ENCODE results near the gene RPSA.

DNA sequence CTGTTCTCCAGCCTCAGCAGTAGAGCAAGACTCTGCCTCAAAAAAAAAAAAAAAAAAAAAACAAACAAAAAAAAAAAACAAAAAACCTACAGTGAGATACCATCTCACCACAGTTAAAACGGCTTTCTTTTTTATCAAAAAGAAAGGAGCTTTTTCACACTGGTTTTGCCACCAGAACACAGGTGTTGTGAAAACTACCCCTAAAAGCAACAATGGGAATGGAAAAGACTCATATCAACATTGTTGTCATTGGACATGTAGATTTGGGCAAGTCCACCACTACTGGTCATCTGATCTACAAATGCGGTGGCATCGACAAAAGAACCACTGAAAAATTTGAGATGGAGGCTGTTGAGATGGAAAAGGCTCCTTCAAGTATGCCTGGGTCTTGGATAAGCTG is 48.2 kb upstream of the RPSA start:
- TF ChIP-seq POLR2A (IDR thresholded peaks at IDR 0.05; ENCODE audit: low read depth, low read length) (no peak), RAD21 (IDR thresholded peaks at IDR 0.05; ENCODE audit: low read length) (no peak), FOS (IDR thresholded peaks at IDR 0.05; ENCODE audit: low read depth, low read length) (no peak), SMC3 (IDR thresholded peaks at IDR 0.05; ENCODE audit: low read depth, low read length) (no peak), MAZ (IDR thresholded peaks at IDR 0.05; ENCODE audit: borderline replicate concordance, low read depth, low read length) (no peak)
- TF ChIP-seq, protein P1, sequence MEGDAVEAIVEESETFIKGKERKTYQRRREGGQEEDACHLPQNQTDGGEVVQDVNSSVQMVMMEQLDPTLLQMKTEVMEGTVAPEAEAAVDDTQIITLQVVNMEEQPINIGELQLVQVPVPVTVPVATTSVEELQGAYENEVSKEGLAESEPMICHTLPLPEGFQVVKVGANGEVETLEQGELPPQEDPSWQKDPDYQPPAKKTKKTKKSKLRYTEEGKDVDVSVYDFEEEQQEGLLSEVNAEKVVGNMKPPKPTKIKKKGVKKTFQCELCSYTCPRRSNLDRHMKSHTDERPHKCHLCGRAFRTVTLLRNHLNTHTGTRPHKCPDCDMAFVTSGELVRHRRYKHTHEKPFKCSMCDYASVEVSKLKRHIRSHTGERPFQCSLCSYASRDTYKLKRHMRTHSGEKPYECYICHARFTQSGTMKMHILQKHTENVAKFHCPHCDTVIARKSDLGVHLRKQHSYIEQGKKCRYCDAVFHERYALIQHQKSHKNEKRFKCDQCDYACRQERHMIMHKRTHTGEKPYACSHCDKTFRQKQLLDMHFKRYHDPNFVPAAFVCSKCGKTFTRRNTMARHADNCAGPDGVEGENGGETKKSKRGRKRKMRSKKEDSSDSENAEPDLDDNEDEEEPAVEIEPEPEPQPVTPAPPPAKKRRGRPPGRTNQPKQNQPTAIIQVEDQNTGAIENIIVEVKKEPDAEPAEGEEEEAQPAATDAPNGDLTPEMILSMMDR (conservative IDR thresholded peaks at IDR 0.05; ENCODE audit: low read depth, low read length) = no peak
